Endothelial cell of umbilical vein (primary cell): ENCODE data around the gene CDK4.

Source experiments
- CTCF ChIP-seq, 2 donors: IDR thresholded peaks; 1 replicate in 1 of 2; 2 replicates in 1 of 2; pipeline ENCODE4 v1.5.1; 2011; ENCODE audit warnings: low read length in 2 of 2, mild to moderate bottlenecking in 2 of 2, moderate library complexity in 2 of 2, control low read depth in 1 of 2, inconsistent platforms in 1 of 2, low read depth in 1 of 2; ENCODE audit not compliant: insufficient read depth in 1 of 2; ENCODE audit errors: extremely low read depth in 1 of 2
- EZH2 ChIP-seq: IDR thresholded peaks from 2 replicates; pipeline ENCODE4 v1.6.1; 2012; ENCODE audit warnings: borderline replicate concordance, low read depth, mild to moderate bottlenecking, moderate library complexity, low read length, inconsistent platforms; ENCODE audit not compliant: severe bottlenecking
- FOS ChIP-seq: IDR thresholded peaks from 2 replicates; pipeline ENCODE4 v1.6.1; 2011; ENCODE audit warnings: mild to moderate bottlenecking, low read length, moderate library complexity, borderline replicate concordance; ENCODE audit not compliant: insufficient read depth
- GATA2 ChIP-seq: IDR thresholded peaks from 2 replicates; pipeline ENCODE4 v1.7.0; 2011; ENCODE audit warnings: low read depth, mild to moderate bottlenecking, moderate library complexity, mixed read lengths, low read length; ENCODE audit not compliant: insufficient read length, insufficient read depth
- MAX ChIP-seq: IDR thresholded peaks from 2 replicates; pipeline ENCODE4 v1.6.1; 2011; ENCODE audit not compliant: insufficient read depth, insufficient read length
- MYC ChIP-seq: IDR thresholded peaks from one replicate; pipeline ENCODE4 v1.6.1; 2011; ENCODE audit warnings: mild to moderate bottlenecking, low read depth, low read length
- POLR2A ChIP-seq: IDR thresholded peaks from 2 replicates; pipeline ENCODE4 v1.6.1; 2012; ENCODE audit warnings: low read depth, mild to moderate bottlenecking, control low read depth, low read length
- POLR2AphosphoS5 ChIP-seq: IDR thresholded peaks from 2 replicates; pipeline ENCODE4 v1.6.1; 2012; ENCODE audit warnings: low read depth, mild to moderate bottlenecking, control low read depth, low read length, moderate library complexity; ENCODE audit not compliant: insufficient read depth

GRCh38 chr12:57800965-57801364 lies 48.9 kb upstream of the CDK4 start:
- TF ChIP-seq POLR2AphosphoS5 (no peak), POLR2A (no peak), CTCF (IDR thresholded peaks at IDR 0.05; ENCODE audit: extremely low read depth in 1 of 2, insufficient read depth in 1 of 2, low read depth in 1 of 2, low read length in 2 of 2) (no peak), MYC (no peak), FOS (no peak), EZH2 (no peak), MAX (no peak), GATA2 (no peak)
